Cardiac fibroblast (primary cell): ENCODE results near the gene CXCL5.

ENCODE experiments used
- DNase-seq, 2 donors: peaks; one replicate each; pipeline versions ENCODE4 v3.0.0 to v3.0.0-alpha.2; 2010; ENCODE audit warnings: low read depth in 2 of 2
- H3K4me3 ChIP-seq, 2 donors: replicated peaks in 1 of 2; 1 replicate in 1 of 2; 2 replicates in 1 of 2; pipeline ENCODE4 v1.5.1; 2011; ENCODE audit warnings: low read depth in 2 of 2, low read length in 2 of 2, mild to moderate bottlenecking in 2 of 2, moderate library complexity in 1 of 2
- TF ChIP-seq, protein P1 (sequence below): IDR thresholded peaks from one replicate; pipeline ENCODE4 v1.5.1; 2011; ENCODE audit warnings: low read depth, mild to moderate bottlenecking, low read length, inconsistent platforms

The CXCL5 gene

GRCh38 chr4:73945674-73946449 lies 52.6 kb downstream of the CXCL5 start:
- no peak for DNase-seq
- no peak overlapping the region for H3K4me3 ChIP-seq
- TF ChIP-seq, protein P1, sequence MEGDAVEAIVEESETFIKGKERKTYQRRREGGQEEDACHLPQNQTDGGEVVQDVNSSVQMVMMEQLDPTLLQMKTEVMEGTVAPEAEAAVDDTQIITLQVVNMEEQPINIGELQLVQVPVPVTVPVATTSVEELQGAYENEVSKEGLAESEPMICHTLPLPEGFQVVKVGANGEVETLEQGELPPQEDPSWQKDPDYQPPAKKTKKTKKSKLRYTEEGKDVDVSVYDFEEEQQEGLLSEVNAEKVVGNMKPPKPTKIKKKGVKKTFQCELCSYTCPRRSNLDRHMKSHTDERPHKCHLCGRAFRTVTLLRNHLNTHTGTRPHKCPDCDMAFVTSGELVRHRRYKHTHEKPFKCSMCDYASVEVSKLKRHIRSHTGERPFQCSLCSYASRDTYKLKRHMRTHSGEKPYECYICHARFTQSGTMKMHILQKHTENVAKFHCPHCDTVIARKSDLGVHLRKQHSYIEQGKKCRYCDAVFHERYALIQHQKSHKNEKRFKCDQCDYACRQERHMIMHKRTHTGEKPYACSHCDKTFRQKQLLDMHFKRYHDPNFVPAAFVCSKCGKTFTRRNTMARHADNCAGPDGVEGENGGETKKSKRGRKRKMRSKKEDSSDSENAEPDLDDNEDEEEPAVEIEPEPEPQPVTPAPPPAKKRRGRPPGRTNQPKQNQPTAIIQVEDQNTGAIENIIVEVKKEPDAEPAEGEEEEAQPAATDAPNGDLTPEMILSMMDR: no peak
